SK-N-MC (cell line): ENCODE measurements around the gene RECK.

Source experiments
- DNase-seq: peaks from one replicate; pipeline ENCODE4 v3.0.0-alpha.2; 2011; ENCODE audit warnings: low read depth, low spot score
- H3K27ac ChIP-seq: fragments of 200-600 bp; sonication (generic); 2 replicates; pipeline ENCODE4 v1.5.1; 2016; ENCODE audit warnings: mixed run types
- H3K36me3 ChIP-seq: fragments of 200-600 bp; sonication (generic); 2 replicates; pipeline ENCODE4 v1.6.1; 2017; ENCODE audit warnings: antibody characterized with exemption, low read length, mixed read lengths; ENCODE audit not compliant: insufficient read depth
- H3K4me3 ChIP-seq: fragments of 200-600 bp; sonication (generic); 2 replicates; pipeline ENCODE4 v1.5.1; 2016
- H3K9ac ChIP-seq: fragments of 200-600 bp; sonication (generic); 2 replicates; pipeline ENCODE4 v1.8.0; 2017; ENCODE audit warnings: mixed run types, mixed read lengths; ENCODE audit not compliant: insufficient read length
- H3K9me3 ChIP-seq: fragments of 200-600 bp; sonication (generic); 2 replicates; pipeline ENCODE4 v1.6.1; 2017; ENCODE audit warnings: low read depth, mild to moderate bottlenecking, antibody characterized with exemption, low read length, moderate library complexity, mixed read lengths
- EZH2 ChIP-seq: fragments of 200-600 bp; sonication (generic); IDR thresholded peaks from one replicate; pipeline ENCODE4 v1.6.1; 2017; ENCODE audit warnings: antibody characterized with exemption
- FOXP2 ChIP-seq: optimal IDR thresholded peaks from 2 replicates; pipeline ENCODE3; 2011; ENCODE audit warnings: mild to moderate bottlenecking, moderate library complexity; ENCODE audit not compliant: insufficient read depth; ENCODE audit errors: extremely low read length, control extremely low read depth
- POLR2AphosphoS5 ChIP-seq: IDR thresholded peaks from 2 replicates; pipeline ENCODE4 v1.6.1; 2012; ENCODE audit warnings: mild to moderate bottlenecking, low read depth, low read length, borderline replicate concordance

Gene RECK

GRCh38 chr9:36091026-36091953, 54.6 kb downstream of the RECK start:
- Histone ChIP-seq H3K4me3 (no peak overlapping the region), H3K9me3 (no peaks in the 10 kb centered on the region), H3K9ac (no peak overlapping the region), H3K27ac (no peak overlapping the region), H3K36me3 (peaks cover 6% of the 10 kb centered on the region; the same call in 1 of the 2 replicates)
- TF ChIP-seq POLR2AphosphoS5, result no peak
- TF ChIP-seq EZH2, result no peak
- no peak for DNase-seq

GRCh38 chr9:36092014-36092413, 55.3 kb downstream of the RECK start:
- H3K4me3 ChIP-seq, result no peak overlapping the region
- H3K9me3 ChIP-seq, result no peaks in the 10 kb centered on the region
- no peak overlapping the region for H3K27ac ChIP-seq
- H3K36me3 ChIP-seq, result no peaks in the 10 kb centered on the region; the same call in 1 of the 2 replicates
- DNase-seq, result no peak
- no peak for TF ChIP-seq EZH2
- no peak for TF ChIP-seq FOXP2
- no peak for TF ChIP-seq POLR2AphosphoS5
- H3K9ac ChIP-seq, result no peak overlapping the region

GRCh38 chr9:36092509-36093215, 55.9 kb downstream of the RECK start:
- Histone ChIP-seq H3K4me3 (no peak overlapping the region), H3K9me3 (no peaks in the 10 kb centered on the region), H3K27ac (no peak overlapping the region), H3K36me3 (no peaks in the 10 kb centered on the region), H3K9ac (no peak overlapping the region)
- DNase-seq, result no peak
- TF ChIP-seq EZH2, result no peak

- TF ChIP-seq FOXP2, result no peak
- no peak for TF ChIP-seq EZH2
- no peak for TF ChIP-seq POLR2AphosphoS5
- H3K4me3 ChIP-seq, result no peak overlapping the region
- no peak overlapping the region for H3K9ac ChIP-seq
- no peaks in the 10 kb centered on the region for H3K36me3 ChIP-seq
- no peaks in the 10 kb centered on the region for H3K9me3 ChIP-seq
- DNase-seq, result no peak
- H3K27ac ChIP-seq, result no peak overlapping the region
Measured at GRCh38 chr9:36093384-36093783, 56.7 kb downstream of the RECK start.

GRCh38 chr9:36099718-36100117, 63.0 kb downstream of the RECK start:
- Histone ChIP-seq H3K9ac (no peak overlapping the region), H3K27ac (no peak overlapping the region), H3K4me3 (no peak overlapping the region), H3K9me3 (no peaks in the 10 kb centered on the region), H3K36me3 (no peaks in the 10 kb centered on the region)
- TF ChIP-seq EZH2, result no peak
- TF ChIP-seq POLR2AphosphoS5, result no peak
- TF ChIP-seq FOXP2, result no peak
- no peak for DNase-seq

GRCh38 chr9:36100532-36100931, 63.8 kb downstream of the RECK start:
- Histone ChIP-seq H3K27ac (no peak overlapping the region), H3K36me3 (no peaks in the 10 kb centered on the region)
- no peak for DNase-seq

GRCh38 chr9:36101916-36102741, 65.4 kb downstream of the RECK start:
- DNase-seq, result no peak
- no peak overlapping the region for H3K9ac ChIP-seq

More at GRCh38 chr9:36100532-36100931, 63.8 kb downstream of the RECK start:
- TF ChIP-seq FOXP2 (no peak), EZH2 (no peak), POLR2AphosphoS5 (no peak)
- Histone ChIP-seq H3K9ac (no peak overlapping the region), H3K9me3 (no peaks in the 10 kb centered on the region), H3K4me3 (no peak overlapping the region)

GRCh38 chr9:36102742-36103495, 66.2 kb downstream of the RECK start:
- DNase-seq, result peak; percentile 40
- Histone ChIP-seq H3K9me3 (no peaks in the 10 kb centered on the region), H3K27ac (peak overlapping the region; percentile 1; the same call in 1 of the 2 replicates), H3K9ac (no peak overlapping the region), H3K4me3 (no peak overlapping the region), H3K36me3 (no peaks in the 10 kb centered on the region)
- TF ChIP-seq FOXP2, result no peak
- no peak for TF ChIP-seq EZH2
- TF ChIP-seq POLR2AphosphoS5, result no peak

More at GRCh38 chr9:36101916-36102741, 65.4 kb downstream of the RECK start:
- TF ChIP-seq FOXP2 (no peak), POLR2AphosphoS5 (no peak), EZH2 (no peak)
- no peaks in the 10 kb centered on the region for H3K36me3 ChIP-seq
- H3K4me3 ChIP-seq, result no peak overlapping the region
- H3K9me3 ChIP-seq, result no peaks in the 10 kb centered on the region
- no peak overlapping the region for H3K27ac ChIP-seq
